ENCODE measurements around the gene RGS6.

The RGS6 gene

DNA sequence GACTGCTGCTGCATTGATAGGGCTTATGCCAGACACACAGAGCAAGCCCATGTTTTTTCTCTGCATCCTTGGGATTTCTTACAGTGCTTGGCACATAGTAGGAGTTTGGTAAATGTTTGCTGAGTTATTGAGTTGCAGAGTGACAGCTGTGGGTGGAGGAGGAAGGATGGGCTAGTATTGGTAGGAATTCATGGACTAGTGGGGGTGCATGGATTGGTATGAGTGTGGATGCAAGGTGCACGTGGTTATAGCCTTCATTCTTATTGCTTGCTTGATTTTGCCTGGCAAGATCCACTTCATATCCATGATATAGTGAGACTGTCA lies 11.4 kb downstream of the RGS6 start:
- no peak for DNase-seq (ENCODE audit: low read depth, low spot score)

DNA sequence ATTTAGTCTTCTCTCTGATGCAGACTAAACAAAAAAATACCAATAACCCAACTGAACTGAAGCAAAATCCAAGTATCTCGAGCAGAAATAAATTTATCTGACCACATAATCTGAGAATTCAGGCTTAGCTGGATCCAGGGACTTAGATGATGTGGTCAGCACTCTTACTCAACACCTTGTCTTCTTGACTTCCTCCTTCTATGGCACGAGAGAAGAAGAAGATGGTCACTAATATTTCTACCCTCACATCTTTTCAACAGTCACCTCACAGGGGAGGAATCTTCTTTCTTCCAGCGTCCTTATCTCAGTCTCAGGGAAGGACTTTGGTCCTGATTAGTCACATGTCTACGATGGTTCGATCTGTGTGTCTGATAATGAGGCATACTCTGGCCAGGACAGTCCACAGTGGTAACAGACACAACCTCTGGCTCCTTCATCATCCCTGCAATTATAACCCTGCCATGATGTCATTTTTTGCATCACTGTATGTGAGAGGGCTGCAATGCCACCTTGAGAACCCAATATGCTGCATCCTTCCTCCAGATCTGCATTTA lies 15.8 kb downstream of the RGS6 start:
- DNase-seq (ENCODE audit: low read depth, low spot score) = no peak

DNA sequence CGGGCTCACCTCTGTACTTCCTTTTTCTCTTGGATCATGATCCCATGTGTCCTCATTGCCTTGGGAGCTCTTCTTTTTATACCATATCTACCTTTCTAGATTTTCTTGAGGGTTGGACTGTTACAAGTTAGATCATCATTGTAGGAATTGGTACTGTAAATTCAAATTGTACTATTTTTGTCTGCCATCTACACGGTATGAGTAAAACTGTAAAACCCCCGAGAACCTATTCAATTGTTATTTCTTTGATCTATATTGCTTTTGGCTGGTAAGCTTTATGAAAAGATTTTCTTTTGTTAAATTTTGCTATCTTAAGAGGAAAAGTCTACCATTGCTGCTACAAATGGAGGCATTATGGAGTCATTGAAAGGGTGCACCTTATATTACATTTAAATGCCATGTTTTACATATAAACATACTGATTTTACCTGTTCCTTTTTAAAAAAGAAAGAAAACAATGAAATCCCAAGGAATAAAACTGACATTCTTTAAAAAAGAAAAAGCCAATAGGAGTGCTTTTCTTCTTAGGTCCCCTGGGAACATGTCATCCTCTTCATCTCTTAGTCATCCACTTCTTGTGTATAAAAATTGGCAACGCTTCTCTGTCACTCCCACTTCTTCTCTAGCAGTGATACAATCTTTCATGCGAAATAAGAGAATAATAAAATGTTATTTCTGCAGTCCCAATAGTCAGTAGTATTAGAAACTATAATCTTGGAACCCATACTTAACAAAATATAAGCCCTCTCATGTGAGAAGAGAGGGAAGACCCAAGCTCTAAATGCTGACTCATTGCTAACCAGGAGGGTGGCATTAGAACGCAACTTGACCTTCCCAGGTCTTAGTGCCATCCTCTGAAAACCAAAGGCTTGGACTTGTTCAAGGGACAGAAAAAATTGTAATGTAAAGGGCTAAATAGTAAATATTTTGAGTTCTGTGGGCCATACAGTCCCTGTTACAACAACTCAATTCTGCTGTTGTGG lies 20.4 kb downstream of the RGS6 start:
- DNase-seq (ENCODE audit: low read depth, low spot score) = no peak

DNA sequence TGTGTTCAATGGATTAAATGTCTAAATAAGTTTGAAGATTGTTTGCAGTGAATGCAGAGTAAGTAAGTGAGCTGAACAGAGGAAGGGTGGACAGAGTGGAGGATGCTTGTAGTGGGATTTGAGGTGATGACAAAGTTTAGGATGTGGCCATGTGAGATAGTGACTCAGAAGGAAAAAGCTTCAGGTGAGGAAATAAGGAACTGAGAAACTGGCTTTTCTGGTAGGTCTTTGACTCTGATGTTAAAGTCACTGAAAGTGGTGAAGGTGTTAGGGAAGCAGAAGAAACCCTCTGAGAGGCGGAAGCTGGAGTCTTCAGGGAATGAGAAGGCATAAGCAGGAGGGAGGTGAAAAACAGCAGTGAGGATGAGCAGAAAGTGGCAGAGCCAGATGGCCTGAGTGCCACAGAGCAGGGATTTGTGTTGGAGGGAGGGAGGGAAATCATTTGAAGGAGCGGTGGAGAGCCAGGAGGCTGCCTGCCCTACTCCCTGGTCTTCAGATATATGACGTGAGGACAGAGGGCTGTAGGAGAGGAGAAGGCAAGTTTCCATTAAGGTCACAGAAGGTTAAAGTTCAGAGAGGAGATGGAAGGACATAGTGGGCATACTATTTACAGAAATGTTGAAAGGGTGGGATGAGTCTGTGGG lies 24.8 kb downstream of the RGS6 start:
- DNase-seq (ENCODE audit: low read depth, low spot score) = no peak

DNA sequence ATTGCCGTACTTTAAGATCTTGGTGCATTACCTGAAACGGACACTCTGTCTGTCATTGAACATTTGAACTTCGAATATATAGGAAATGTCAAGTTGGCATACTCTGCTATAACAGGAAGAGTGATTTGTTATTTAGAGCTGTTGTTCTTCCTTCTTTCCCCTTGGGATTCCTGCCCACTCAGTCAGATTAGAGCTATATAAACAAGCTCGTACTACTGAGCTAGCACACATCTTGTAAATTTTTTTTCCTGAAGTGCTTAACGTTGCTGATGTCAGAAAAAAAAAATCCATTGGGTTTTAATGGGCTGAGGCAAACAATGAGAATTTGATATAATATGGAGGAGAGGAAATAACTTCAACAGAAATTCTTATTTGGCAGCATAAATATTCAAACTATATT lies 26.8 kb downstream of the RGS6 start:
- DNase-seq (ENCODE audit: low read depth, low spot score) = no peak

DNA sequence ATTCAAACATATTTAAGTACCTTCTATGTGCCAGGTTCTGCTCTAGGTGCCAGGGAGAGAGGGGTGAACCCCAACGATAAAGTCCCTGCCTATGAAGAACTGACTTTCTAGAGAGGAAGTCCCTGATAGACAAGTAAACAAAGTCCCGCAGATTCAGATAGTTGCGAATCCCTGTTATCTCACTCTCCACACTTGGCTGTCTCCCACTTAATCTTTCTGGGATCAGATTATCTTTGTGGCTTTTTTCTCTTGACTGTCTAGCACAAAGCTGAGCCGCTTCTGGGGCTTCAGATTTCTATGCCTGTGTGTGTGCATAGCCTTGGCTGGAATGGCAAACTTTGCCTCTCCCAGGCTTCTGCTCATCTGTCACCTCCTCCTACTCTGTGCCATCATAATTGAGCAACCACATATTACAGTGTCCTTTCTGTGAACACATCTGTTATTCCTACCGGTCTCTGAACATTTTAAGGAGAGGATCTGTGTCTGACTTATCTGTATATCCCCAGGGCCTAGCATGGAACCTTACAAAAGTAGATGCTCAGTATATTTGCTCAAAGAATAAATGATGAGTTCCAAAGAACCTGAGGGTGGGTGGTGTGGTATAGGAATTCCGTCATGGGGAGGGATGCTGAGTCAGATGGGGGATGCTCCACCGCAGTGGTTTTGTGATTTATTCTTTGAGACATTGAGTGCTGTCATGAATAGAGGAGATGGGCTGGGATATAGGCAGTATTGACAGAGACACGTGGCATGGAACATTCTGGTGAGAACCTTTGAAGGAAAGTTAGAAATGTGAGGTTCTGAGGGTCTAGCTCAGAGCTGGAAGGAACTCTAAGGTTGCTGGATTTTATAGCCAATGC lies 28.5 kb downstream of the RGS6 start:
- DNase-seq (ENCODE audit: low read depth, low spot score) = no peak

DNA sequence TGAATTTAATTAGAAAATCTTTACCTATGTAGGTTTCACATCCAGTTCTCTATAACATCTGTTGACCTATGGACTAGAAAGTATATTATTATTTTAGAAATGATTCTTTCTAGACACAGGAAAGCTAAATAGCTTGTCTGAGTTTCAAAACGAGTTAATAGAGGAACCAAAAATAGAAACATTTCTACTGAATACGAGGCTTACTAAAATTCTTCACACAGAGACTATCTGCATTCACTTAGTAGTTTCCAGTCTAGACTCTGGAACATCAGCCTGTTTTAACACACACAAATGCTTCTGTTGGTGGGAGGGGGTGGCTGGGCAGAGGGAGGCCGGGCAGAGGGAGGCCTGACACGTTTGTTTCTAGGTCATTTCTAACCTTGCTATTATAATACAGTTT lies 29.7 kb downstream of the RGS6 start:
- DNase-seq (ENCODE audit: low read depth, low spot score) = no peak

DNA sequence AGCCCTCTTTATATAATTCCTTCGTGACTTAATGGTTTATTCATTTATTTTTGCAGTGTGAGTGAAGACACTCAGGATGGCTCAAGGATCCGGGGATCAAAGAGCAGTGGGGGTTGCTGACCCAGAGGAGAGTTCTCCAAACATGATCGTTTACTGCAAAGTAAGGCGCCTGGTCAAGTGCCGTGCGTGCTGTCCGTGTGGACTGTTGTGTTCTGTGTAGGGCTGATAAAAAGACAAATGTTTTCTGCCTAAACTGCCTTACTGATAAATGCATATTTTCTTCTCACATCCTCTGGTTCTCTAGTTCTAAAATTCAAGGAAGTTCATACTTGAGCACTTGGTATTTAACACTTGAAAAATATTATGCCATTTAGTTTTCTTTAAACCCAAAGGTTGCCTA lies 32.5 kb downstream of the RGS6 start:
- no peak for DNase-seq (ENCODE audit: low read depth, low spot score)

DNA sequence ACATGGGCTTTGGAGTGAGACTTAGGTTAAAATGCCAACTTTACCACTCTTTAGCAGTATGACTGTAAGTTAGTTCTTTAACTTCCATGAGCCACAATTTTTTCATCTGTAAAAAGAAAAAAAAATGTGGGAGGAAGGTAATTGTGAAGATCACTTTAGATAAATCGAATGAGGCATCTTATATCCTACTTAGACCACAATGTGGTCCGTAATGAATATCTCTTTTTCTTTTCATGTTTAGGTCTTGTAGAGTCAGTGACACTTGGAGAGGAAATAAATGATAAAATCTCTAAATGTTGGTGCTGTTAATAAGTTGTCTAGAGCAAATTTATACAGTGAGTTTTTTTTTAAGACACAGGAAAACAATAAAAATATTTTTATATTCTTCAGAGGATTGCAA lies 34.3 kb downstream of the RGS6 start:
- no peak for DNase-seq (ENCODE audit: low read depth, low spot score)

DNA sequence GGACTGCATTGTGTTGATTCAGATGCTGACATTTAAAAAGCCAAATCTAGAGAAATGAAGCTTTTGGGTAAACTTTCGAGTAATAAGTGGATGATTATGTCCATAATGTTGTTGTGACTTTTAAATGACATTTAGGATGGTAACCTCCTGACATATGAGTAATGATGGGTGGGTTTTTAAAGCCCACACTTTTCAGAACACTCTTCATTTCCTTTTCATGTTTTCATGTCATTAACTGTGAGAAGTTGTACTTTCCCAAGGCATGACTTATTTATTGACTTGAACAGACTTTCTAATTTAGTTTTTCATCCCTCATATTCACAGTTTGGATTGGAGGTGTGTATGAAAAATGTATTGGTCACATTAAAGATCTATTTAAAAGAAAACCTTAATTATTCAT lies 35.5 kb downstream of the RGS6 start:
- no peak for DNase-seq (ENCODE audit: low read depth, low spot score)

DNA sequence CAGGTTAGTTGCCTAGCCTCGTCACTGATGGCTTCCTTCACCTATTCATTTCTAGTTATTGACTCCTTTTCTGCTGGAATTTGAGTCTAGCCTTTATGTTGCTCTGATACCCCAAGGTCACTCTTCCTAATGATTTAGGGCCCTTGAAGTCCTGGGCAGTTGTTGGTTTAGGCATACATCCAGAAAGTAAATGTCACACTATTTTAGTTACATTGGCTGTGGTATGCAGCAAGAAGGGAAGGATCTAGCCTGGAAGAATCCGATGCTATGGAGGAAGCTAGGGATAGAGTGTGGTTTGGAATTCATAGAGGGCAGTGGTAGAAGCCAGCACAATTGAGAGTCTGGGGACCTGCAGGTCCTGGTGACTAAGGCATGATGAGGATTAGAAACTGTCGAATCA lies 38.0 kb downstream of the RGS6 start:
- DNase-seq (ENCODE audit: low read depth, low spot score) = no peak

DNA sequence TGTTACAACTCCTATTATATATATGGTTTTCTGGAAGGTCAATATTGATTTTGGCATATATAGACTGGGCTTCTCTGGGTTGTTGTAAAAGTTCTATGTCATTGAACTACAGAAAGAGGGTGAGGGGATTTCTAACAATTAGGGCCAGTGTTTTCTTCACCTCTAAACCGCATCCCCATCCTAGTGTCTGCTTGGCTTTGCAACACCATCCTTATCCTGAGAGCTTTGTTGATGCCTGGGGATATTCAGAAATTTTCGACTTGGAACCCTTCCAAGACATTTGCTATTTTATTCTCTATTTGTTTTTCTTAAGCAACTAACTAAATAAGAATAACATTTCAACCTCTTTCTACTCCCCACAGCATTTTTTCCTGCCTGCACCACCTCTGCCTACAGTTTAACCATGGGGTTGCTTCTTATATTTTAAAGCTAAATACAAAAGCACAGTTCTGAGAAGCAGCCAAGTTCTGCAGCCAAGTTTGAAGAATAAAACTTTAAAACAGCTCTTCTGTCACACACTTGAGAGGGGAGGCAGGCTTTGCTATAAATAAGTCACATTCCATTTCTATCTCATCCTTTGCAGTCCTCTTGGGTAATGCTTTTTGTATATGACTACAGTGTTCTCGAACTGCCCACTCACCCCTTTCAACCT lies 53.4 kb downstream of the RGS6 start:
- DNase-seq (ENCODE audit: low read depth, low spot score) = no peak

DNA sequence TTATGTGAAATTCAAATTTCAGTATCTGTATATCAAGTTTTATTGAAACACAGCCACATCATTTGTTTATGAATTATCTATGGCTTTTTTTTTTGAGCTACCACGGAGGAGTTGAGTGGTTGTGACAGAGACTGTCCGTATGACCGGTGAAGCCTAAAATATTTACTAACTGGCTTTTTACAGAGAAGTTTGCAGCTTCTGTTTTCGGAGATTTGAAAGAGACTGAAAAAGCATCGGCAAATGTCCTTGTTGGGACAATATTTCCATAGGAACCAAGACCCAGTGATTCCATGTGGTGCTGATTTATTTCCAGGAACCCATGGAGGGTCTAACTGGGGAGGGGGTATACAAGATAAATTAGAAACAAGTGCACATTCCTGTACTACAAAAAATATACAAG lies 56.2 kb downstream of the RGS6 start:
- no peak for DNase-seq (ENCODE audit: low read depth, low spot score)

DNA sequence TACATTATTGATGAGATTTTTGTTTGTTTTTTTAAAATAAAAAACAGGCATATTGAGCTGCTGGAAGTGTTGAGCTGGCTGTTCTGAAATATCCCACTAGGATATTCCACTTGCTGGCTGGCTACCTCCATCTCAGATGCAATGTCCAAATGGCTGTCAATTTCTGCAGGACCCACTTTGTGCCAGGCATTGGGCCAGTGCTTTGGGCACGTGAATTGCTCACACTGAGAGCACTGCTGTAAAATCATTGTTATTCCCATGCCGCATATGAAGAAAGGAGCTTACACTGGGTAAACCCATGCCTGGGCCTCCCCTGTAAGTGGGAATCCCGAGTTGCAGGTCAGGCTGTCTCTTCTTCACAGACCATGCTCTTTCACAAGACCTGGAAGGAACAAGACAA lies 56.7 kb downstream of the RGS6 start:
- DNase-seq (ENCODE audit: low read depth, low spot score) = no peak

DNA sequence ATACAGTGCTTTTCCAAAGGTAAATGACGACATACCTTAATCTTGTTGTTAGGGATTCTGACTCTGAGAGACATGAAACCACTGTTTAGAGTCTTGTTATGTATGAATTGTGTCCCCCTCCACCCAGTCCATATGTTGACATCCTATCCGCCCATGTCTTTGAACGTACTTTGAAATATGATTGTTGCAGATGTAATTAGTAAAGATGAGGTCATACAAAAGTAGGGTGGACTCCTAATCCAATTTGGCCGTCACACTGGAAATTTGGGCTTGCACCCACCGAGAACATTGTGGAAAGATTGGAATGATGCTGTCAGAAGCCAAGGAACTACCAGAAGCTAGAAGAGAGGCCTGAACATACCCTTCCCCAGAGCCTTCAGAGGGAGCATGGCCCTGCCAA lies 62.2 kb downstream of the RGS6 start:
- DNase-seq (ENCODE audit: low read depth, low spot score) = no peak

DNA sequence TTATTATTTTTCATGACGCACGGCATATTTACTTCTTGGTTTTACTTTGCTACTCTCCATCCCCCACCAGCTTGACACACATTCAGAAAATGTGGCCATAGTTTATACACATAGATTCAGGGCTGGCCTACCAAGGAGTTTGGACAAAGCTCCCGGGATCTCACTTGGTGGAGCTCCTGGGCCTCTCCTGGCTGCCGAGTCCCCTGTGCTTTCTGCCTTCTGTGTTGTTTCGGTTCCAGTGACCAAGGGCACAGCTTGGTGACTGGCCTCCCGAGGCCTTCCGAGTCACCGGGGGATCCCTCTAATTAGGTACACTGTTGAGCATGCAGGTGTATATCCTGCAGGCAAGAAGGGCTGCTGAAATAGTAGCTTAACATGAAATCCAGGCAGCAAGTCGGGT lies 63.5 kb downstream of the RGS6 start:
- DNase-seq (ENCODE audit: low read depth, low spot score) = no peak

DNA sequence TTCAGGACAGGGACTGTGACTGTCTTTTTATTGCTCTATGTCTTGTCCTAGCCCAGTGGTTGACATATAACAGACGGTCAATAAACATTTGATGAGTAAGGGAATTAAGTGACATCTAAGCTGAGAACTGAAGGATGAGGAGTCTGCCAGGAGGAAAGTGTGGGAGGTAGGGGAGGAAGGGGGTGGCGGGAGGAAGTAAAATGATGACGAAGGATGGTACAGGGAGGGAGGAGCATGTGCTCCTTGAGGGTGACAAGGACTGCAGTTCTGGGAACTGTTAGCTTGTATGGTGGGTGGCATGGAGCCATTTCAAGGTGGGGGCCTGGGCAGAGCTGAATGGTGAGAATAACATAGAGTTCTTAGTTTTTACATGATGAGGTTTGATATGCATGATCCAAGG lies 64.4 kb downstream of the RGS6 start:
- no peak for DNase-seq (ENCODE audit: low read depth, low spot score)

DNA sequence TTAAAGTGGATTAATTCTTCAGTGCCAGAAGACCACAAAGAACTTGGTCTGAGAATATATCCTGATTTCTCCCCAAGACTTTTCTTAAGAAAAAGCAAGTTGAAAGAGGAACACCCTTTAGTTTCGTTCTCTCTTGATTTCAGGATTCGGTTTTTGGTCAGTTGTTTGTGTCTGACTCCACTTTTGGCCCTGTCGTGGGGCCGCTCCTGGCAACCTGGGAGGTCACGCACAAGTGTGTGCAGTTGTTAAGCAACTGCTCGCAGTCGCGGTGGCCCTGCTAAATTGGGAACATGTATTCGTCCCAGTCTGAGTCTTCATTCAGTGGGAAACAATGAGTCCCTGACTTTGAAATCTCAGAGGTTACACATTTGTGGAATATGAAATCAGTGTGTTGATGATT lies 68.7 kb downstream of the RGS6 start:
- DNase-seq (ENCODE audit: low read depth, low spot score) = no peak

DNA sequence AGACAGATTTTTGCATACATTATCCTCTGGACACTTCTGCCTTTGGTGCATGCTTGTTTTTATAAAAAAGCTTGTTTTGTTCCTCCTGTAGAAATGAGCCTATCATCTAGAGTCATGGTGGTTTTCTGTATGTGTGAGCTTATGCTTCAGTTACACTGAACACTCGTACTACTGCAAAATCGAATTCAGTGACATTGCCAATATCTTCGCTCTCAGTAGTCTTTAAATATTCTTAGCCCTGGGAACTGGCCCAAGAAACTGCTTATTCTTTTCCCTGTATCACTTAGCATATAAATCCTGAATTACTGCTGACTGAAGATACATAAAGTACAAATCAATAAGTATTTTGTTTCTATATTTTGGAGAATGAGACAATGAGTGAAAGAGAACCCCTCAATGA lies 70.5 kb downstream of the RGS6 start:
- no peak for DNase-seq (ENCODE audit: low read depth, low spot score)

DNA sequence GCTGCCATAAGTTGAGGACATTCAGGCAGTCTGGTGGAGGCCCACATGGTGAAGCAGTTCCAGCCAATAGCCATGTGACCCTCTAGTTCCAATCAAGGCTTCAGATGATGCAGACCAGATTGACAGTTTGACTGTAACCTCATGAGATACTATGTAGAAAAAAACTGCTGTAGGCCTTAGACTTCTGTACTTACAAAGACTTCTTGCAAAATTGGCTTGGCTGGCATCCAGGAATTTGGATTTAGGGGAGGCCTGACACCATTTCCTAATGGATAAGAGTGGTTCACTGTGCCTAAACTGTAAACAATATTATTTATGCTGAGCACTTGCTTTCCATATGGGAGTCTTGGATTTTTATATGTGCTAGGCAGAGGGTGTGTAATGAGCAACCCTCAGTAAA lies 76.4 kb downstream of the RGS6 start:
- no peak for DNase-seq (ENCODE audit: low read depth, low spot score)

DNA sequence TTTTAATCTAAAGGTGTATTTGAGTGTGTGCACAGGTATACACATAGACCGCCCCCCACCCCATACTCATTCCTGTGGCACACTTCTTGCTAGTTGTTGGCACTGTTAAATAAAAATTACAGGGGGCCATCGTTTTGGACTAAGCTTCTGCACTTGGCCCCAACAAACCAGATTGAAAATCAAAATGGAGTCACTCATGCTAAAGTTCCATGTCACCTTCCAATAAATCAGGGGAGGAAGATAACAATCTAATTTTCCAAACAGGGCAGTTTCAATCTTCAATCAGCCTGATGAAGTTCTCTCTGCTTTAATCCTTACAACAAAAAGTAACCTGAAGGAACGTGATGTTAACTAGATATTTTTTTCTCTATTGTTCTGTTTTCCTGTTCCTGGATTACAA lies 78.2 kb downstream of the RGS6 start:
- no peak for DNase-seq (ENCODE audit: low read depth, low spot score)

Measured in ELF-1 (cell line).